ENCODE results near the gene MACROD2.

MACROD2 gene

GRCh38 chr20:14698605-14699373 is 703.5 kb downstream of the MACROD2 start:
- no peak for DNase-seq (ENCODE audit: low read depth in 4 of 4, low spot score in 1 of 4)

GRCh38 chr20:14700639-14700960 is 705.3 kb downstream of the MACROD2 start:
- DNase-seq (ENCODE audit: low read depth in 4 of 4, low spot score in 1 of 4) = no peak

- DNase-seq (ENCODE audit: low read depth in 4 of 4, low spot score in 1 of 4) = no peak
These were observed 706.0 kb downstream of the MACROD2 start for GRCh38 chr20:14701326-14701725.

GRCh38 chr20:14706555-14706954 is 711.2 kb downstream of the MACROD2 start:
- DNase-seq (ENCODE audit: low read depth in 4 of 4, low spot score in 1 of 4) = no peak

GRCh38 chr20:14707026-14707680 is 711.8 kb downstream of the MACROD2 start:
- DNase-seq (ENCODE audit: low read depth in 4 of 4, low spot score in 1 of 4) = no peak

GRCh38 chr20:14707865-14708596 is 712.7 kb downstream of the MACROD2 start:
- no peak for DNase-seq (ENCODE audit: low read depth in 4 of 4, low spot score in 1 of 4)

GRCh38 chr20:14709439-14709838 is 714.1 kb downstream of the MACROD2 start:
- no peak for DNase-seq (ENCODE audit: low read depth in 4 of 4, low spot score in 1 of 4)

- DNase-seq (ENCODE audit: low read depth in 4 of 4, low spot score in 1 of 4) = no peak
These were observed 715.6 kb downstream of the MACROD2 start for GRCh38 chr20:14710951-14711350.

- no peak for DNase-seq (ENCODE audit: low read depth in 4 of 4, low spot score in 1 of 4)
These were observed 716.3 kb downstream of the MACROD2 start for GRCh38 chr20:14711652-14712051.

- no peak for DNase-seq (ENCODE audit: low read depth in 4 of 4, low spot score in 1 of 4)
These were observed 717.0 kb downstream of the MACROD2 start for GRCh38 chr20:14712302-14712739.

- DNase-seq (ENCODE audit: low read depth in 4 of 4, low spot score in 1 of 4) = no peak
These were observed 720.1 kb downstream of the MACROD2 start for GRCh38 chr20:14715400-14715799.

- DNase-seq (ENCODE audit: low read depth in 4 of 4, low spot score in 1 of 4) = no peak
These were observed 721.1 kb downstream of the MACROD2 start for GRCh38 chr20:14716351-14716801.

- DNase-seq (ENCODE audit: low read depth in 4 of 4, low spot score in 1 of 4) = no peak
These were observed 722.1 kb downstream of the MACROD2 start for GRCh38 chr20:14717134-14717999.

- DNase-seq (ENCODE audit: low read depth in 4 of 4, low spot score in 1 of 4) = no peak
These were observed 724.9 kb downstream of the MACROD2 start for GRCh38 chr20:14720251-14720650.

- DNase-seq (ENCODE audit: low read depth in 4 of 4, low spot score in 1 of 4) = no peak
These were observed 726.7 kb downstream of the MACROD2 start for GRCh38 chr20:14721926-14722452.

GRCh38 chr20:14723614-14724013 is 728.3 kb downstream of the MACROD2 start:
- no peak for DNase-seq (ENCODE audit: low read depth in 4 of 4, low spot score in 1 of 4)

GRCh38 chr20:14724036-14724435 is 728.7 kb downstream of the MACROD2 start:
- no peak for DNase-seq (ENCODE audit: low read depth in 4 of 4, low spot score in 1 of 4)

GRCh38 chr20:14724468-14724867 is 729.2 kb downstream of the MACROD2 start:
- no peak for DNase-seq (ENCODE audit: low read depth in 4 of 4, low spot score in 1 of 4)

- DNase-seq (ENCODE audit: low read depth in 4 of 4, low spot score in 1 of 4) = no peak
These were observed 731.3 kb downstream of the MACROD2 start for GRCh38 chr20:14726591-14726990.

GRCh38 chr20:14727485-14728150 is 732.3 kb downstream of the MACROD2 start:
- DNase-seq (ENCODE audit: low read depth in 4 of 4, low spot score in 1 of 4) = no peak
